ENCODE measurements around the gene KIAA0040.

DNA sequence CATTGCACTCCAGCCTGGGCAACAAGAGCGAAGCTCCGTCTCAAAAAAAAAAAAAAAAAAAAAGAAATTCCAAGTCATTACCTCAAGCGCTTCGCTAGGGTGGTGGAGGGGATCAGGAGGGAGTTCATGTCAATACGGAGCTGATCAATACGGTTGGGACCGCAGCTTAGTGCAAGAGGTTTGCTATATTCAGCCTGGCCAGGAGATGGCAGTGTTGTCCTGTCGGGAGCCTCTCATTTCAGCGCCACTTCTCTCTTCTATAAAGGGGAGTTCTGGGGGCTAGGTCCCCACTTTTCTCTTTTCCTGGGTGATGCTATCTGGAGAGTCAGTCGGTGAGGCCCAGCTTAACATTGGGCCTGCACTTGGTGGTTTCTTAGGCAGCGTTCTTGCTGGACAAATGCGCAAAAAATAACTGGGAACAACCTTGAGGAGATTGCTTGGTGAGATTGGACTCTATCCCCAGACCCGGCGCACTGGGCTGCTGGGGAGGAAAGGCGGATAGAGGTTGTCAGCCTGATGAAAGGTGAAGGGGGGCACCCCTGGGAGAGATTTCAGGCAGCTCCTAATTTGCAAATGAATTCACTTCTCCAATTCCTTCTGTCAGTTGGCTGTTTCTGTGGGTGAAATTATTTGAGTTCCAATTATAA, 40.4 kb downstream of the KIAA0040 start:
- TF ChIP-seq CTCF (IDR thresholded peaks at IDR 0.05; ENCODE audit: low read depth, low read length, missing input control) = peak; percentile 86
- no peak for TF ChIP-seq TAF1 (conservative IDR thresholded peaks at IDR 0.05)
- TF ChIP-seq SP1 (IDR thresholded peaks at IDR 0.05) = no peak
- TF ChIP-seq REST (IDR thresholded peaks at IDR 0.05) = no peak
- peak; percentile 89 to 94 for TF ChIP-seq RAD21 (IDR thresholded peaks at IDR 0.05)
- no peak for TF ChIP-seq EGR1 (IDR thresholded peaks at IDR 0.05; ENCODE audit: low read depth in 2 of 2)
- TF ChIP-seq, protein P1, sequence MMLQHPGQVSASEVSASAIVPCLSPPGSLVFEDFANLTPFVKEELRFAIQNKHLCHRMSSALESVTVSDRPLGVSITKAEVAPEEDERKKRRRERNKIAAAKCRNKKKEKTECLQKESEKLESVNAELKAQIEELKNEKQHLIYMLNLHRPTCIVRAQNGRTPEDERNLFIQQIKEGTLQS (IDR thresholded peaks at IDR 0.05) = no peak
- TF ChIP-seq HNF4G (IDR thresholded peaks at IDR 0.05) = no peak
- no peak for TF ChIP-seq JUND (IDR thresholded peaks at IDR 0.05)
